HepG2 (cell line): Measurements from ENCODE around the gene DYNLL2. TPM values are rescaled to one million over a fixed set of nuclear protein-coding genes. Genes with fewer than 3 reads are reported as not detected.

Source experiments
- AGO2 ChIP-seq: fragments of 200-400 bp; formaldehyde crosslinking; optimal IDR thresholded peaks from 2 replicates; pipeline ENCODE3; 2017; ENCODE audit warnings: mild to moderate bottlenecking, low read depth, low read length, moderate library complexity
- ARNT2 ChIP-seq: sonication (generic); formaldehyde crosslinking; IDR thresholded peaks from 2 replicates; pipeline ENCODE4 v1.8.0; 2022; ENCODE audit warnings: mild to moderate bottlenecking, low read depth, missing genetic modification reagents, moderate library complexity
- ARNTL ChIP-seq: sonication (generic); formaldehyde crosslinking; IDR thresholded peaks from 2 replicates; pipeline ENCODE4 v1.4.0; 2020; ENCODE audit warnings: mild to moderate bottlenecking, missing genetic modification reagents
- CBFB ChIP-seq: sonication (generic); formaldehyde crosslinking; IDR thresholded peaks from 2 replicates; pipeline ENCODE4 v1.4.0; 2020; ENCODE audit warnings: missing genetic modification reagents
- ELF1 ChIP-seq: sonication (generic); formaldehyde crosslinking; IDR thresholded peaks from 2 replicates; pipeline ENCODE4 v1.4.0; 2020; ENCODE audit warnings: missing genetic modification reagents
- GATA4 ChIP-seq: sonication (generic); IDR thresholded peaks from 2 replicates; pipeline ENCODE4 v1.6.1; 2016; ENCODE audit warnings: antibody characterized with exemption, low read depth, borderline replicate concordance
- KDM1A ChIP-seq: IDR thresholded peaks from 2 replicates; pipeline ENCODE4 v1.6.1; 2016; ENCODE audit warnings: missing compliant biosample characterization
- KDM3A ChIP-seq: IDR thresholded peaks from 2 replicates; pipeline ENCODE4 v1.6.1; 2018; ENCODE audit warnings: low read depth, missing compliant biosample characterization
- MIER3 ChIP-seq: IDR thresholded peaks from 2 replicates; pipeline ENCODE4 v1.6.1; 2016; ENCODE audit warnings: missing compliant biosample characterization, borderline replicate concordance
- MTA1 ChIP-seq: sonication (generic); formaldehyde crosslinking; IDR thresholded peaks from 2 replicates; pipeline ENCODE4 v1.4.0; 2020; ENCODE audit warnings: missing genetic modification reagents, mild to moderate bottlenecking, borderline replicate concordance
- NFRKB ChIP-seq: fragments of 450-650 bp; IDR thresholded peaks from 2 replicates; pipeline ENCODE4 v1.6.1; 2017
- RAD51 ChIP-seq: fragments of 450-650 bp; IDR thresholded peaks from 2 replicates; pipeline ENCODE4 v1.6.1; 2016; ENCODE audit warnings: borderline replicate concordance
- SIN3B ChIP-seq: fragments of 150-350 bp; IDR thresholded peaks from 2 replicates; pipeline ENCODE4 v1.6.1; 2014; ENCODE audit warnings: low read length
- SMC3 ChIP-seq: IDR thresholded peaks from 2 replicates; pipeline ENCODE4 v1.6.1; 2011; ENCODE audit warnings: low read length, improper control_type of control experiment
- SMYD3 ChIP-seq: sonication (generic); formaldehyde crosslinking; IDR thresholded peaks from 2 replicates; pipeline ENCODE4 v1.8.1; 2023; ENCODE audit warnings: mild to moderate bottlenecking, missing genetic modification reagents
- ZEB1 ChIP-seq: IDR thresholded peaks from 2 replicates; pipeline ENCODE4 v1.6.1; 2012; ENCODE audit warnings: mild to moderate bottlenecking, low read depth, inconsistent platforms; ENCODE audit not compliant: insufficient replicate concordance
- ZFP82 ChIP-seq: sonication (generic); formaldehyde crosslinking; IDR thresholded peaks from 2 replicates; pipeline ENCODE4 v1.5.1; 2020; ENCODE audit warnings: mild to moderate bottlenecking, missing genetic modification reagents, borderline replicate concordance
- ZNF382 ChIP-seq: sonication (generic); formaldehyde crosslinking; IDR thresholded peaks from 2 replicates; pipeline ENCODE4 v1.5.0; 2020; ENCODE audit warnings: missing genetic modification reagents, mild to moderate bottlenecking, borderline replicate concordance
- ZNF510 ChIP-seq: sonication (generic); formaldehyde crosslinking; IDR thresholded peaks from 2 replicates; pipeline ENCODE4 v1.4.0; 2020; ENCODE audit warnings: low read depth, mild to moderate bottlenecking, missing genetic modification reagents
- ZNF644 ChIP-seq: IDR thresholded peaks from 2 replicates; pipeline ENCODE4 v1.6.1; 2016; ENCODE audit warnings: low read depth
- ZNF652 ChIP-seq: IDR thresholded peaks from 2 replicates; pipeline ENCODE4 v1.6.1; 2016; ENCODE audit warnings: low read depth, borderline replicate concordance
- polyA plus RNA-seq, 8 experiments: library from polyadenylated mRNA; depleted of rRNA in 3 of 8; stranded (reverse) in 7 of 8; unstranded in 1 of 8; fragments of >200 nt; fragmentation: Illumina TruSeq in 4 of 8; extraction: Trizol in 4 of 8; gene quantifications; 2 replicates each; pipeline versions ENCODE4 v1.2.1 to v1.2.3, GENCODE V29; 2011 to 2016; ENCODE audit warnings: low read depth in 4 of 8, missing spikeins in 1 of 8, mixed read lengths in 1 of 8; ENCODE audit not compliant: insufficient read depth in 1 of 8
- total RNA-seq, 5 experiments: library from RNA; depleted of rRNA; stranded (reverse); fragments of >200 nt; fragmentation: Illumina TruSeq; extraction: Trizol; gene quantifications; 2 replicates each; pipeline ENCODE4 v1.2.3, GENCODE V29; 2016; ENCODE audit warnings: low read depth in 1 of 5
- TF ChIP-seq, protein P1 (sequence below): IDR thresholded peaks from 2 replicates; pipeline ENCODE4 v1.6.1; 2016
- TF ChIP-seq, protein P2 (sequence below): fragments of 450-650 bp; IDR thresholded peaks from 2 replicates; pipeline ENCODE4 v1.6.1; 2017
- TF ChIP-seq, protein P3 (sequence below): sonication (generic); formaldehyde crosslinking; IDR thresholded peaks from 2 replicates; pipeline ENCODE4 v1.4.0; 2020; ENCODE audit warnings: missing genetic modification reagents

DYNLL2 gene
- total and polyA plus RNA-seq, 2 of the 13 experiments (the other 11 are each of a cell fraction or from before 2014, with no cell fraction given) = 9.5 to 29.0 TPM

GRCh38 chr17:58120195-58120822, 37.1 kb downstream of the DYNLL2 start (continued):
- TF ChIP-seq ARNTL (CRISPR knock-in tag) = no peak
- no peak for TF ChIP-seq ZEB1
- no peak for TF ChIP-seq NFRKB
- no peak for TF ChIP-seq GATA4
- no peak for TF ChIP-seq SIN3B
- TF ChIP-seq SMYD3 (CRISPR knock-in tag) = peak; percentile 20; the same call in 1 of the 2 replicates
- TF ChIP-seq ZNF510 = no peak
- no peak for TF ChIP-seq SMC3
- no peak for TF ChIP-seq KDM1A (CRISPR knock-in tag)
- peak; percentile 55; the same call in 1 of the 2 replicates for TF ChIP-seq ARNT2 (CRISPR knock-in tag)
- no peak for TF ChIP-seq RAD51
- TF ChIP-seq ZNF652 (CRISPR knock-in tag) = no peak
- no peak; the same call in 1 of the 2 replicates for TF ChIP-seq KDM3A (CRISPR knock-in tag)
- no peak for TF ChIP-seq ZNF382 (CRISPR knock-in tag)
- TF ChIP-seq, protein P1, sequence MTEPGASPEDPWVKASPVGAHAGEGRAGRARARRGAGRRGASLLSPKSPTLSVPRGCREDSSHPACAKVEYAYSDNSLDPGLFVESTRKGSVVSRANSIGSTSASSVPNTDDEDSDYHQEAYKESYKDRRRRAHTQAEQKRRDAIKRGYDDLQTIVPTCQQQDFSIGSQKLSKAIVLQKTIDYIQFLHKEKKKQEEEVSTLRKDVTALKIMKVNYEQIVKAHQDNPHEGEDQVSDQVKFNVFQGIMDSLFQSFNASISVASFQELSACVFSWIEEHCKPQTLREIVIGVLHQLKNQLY (CRISPR knock-in tag) = no peak; the same call in 1 of the 2 replicates
- TF ChIP-seq ELF1 (CRISPR knock-in tag) = 0 out of 2 replicates have a peak, but pooled peaks have one; percentile 19
- TF ChIP-seq, protein P2, sequence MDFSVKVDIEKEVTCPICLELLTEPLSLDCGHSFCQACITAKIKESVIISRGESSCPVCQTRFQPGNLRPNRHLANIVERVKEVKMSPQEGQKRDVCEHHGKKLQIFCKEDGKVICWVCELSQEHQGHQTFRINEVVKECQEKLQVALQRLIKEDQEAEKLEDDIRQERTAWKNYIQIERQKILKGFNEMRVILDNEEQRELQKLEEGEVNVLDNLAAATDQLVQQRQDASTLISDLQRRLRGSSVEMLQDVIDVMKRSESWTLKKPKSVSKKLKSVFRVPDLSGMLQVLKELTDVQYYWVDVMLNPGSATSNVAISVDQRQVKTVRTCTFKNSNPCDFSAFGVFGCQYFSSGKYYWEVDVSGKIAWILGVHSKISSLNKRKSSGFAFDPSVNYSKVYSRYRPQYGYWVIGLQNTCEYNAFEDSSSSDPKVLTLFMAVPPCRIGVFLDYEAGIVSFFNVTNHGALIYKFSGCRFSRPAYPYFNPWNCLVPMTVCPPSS = no peak
- peak; percentile 61; the same call in 1 of the 2 replicates for TF ChIP-seq MIER3 (CRISPR knock-in tag)
- peak; percentile 50; the same call in 1 of the 2 replicates for TF ChIP-seq ZNF644
- TF ChIP-seq, protein P3, sequence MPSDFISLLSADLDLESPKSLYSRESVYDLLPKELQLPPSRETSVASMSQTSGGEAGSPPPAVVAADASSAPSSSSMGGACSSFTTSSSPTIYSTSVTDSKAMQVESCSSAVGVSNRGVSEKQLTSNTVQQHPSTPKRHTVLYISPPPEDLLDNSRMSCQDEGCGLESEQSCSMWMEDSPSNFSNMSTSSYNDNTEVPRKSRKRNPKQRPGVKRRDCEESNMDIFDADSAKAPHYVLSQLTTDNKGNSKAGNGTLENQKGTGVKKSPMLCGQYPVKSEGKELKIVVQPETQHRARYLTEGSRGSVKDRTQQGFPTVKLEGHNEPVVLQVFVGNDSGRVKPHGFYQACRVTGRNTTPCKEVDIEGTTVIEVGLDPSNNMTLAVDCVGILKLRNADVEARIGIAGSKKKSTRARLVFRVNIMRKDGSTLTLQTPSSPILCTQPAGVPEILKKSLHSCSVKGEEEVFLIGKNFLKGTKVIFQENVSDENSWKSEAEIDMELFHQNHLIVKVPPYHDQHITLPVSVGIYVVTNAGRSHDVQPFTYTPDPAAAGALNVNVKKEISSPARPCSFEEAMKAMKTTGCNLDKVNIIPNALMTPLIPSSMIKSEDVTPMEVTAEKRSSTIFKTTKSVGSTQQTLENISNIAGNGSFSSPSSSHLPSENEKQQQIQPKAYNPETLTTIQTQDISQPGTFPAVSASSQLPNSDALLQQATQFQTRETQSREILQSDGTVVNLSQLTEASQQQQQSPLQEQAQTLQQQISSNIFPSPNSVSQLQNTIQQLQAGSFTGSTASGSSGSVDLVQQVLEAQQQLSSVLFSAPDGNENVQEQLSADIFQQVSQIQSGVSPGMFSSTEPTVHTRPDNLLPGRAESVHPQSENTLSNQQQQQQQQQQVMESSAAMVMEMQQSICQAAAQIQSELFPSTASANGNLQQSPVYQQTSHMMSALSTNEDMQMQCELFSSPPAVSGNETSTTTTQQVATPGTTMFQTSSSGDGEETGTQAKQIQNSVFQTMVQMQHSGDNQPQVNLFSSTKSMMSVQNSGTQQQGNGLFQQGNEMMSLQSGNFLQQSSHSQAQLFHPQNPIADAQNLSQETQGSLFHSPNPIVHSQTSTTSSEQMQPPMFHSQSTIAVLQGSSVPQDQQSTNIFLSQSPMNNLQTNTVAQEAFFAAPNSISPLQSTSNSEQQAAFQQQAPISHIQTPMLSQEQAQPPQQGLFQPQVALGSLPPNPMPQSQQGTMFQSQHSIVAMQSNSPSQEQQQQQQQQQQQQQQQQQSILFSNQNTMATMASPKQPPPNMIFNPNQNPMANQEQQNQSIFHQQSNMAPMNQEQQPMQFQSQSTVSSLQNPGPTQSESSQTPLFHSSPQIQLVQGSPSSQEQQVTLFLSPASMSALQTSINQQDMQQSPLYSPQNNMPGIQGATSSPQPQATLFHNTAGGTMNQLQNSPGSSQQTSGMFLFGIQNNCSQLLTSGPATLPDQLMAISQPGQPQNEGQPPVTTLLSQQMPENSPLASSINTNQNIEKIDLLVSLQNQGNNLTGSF = peak; percentile 75; the same call in 1 of the 2 replicates
- TF ChIP-seq AGO2 = no peak
- TF ChIP-seq ZFP82 (CRISPR knock-in tag) = no peak
- TF ChIP-seq CBFB (CRISPR knock-in tag) = no peak
- TF ChIP-seq MTA1 (CRISPR knock-in tag) = no peak
